Measurements from ENCODE around the gene COMMD2.

The COMMD2 gene

GRCh38 chr3:149702691-149703441, 49.4 kb downstream of the COMMD2 start:
- no peak for DNase-seq

DNA sequence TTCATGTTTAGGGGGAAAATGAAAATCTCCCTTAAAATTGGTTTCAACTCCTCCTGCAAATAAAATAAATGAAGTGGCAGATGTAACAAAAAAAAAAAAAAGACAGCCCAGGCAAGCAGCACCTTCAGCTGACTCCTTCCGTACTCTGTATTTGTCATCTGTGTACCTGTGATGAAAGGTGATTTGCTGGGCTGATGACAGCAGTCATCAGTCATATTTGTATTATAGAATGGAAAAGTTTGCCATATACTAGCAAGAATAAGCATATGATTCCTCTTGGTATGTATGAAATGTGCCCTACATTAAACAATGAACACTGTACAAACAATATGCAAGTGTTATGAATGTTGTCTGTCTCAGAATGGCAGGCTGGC, 50.3 kb downstream of the COMMD2 start:
- no peak for DNase-seq

GRCh38 chr3:149701206-149701976, 50.9 kb downstream of the COMMD2 start:
- no peak for DNase-seq

All from NCI-H1436 (cell line).